GM12873 (cell line): Measurements from ENCODE around the gene CCSER1.

Source experiments
- TF ChIP-seq, protein P1 (sequence below): IDR thresholded peaks from 2 replicates; pipeline ENCODE4 v1.5.1; 2012; ENCODE audit warnings: low read depth, mild to moderate bottlenecking, moderate library complexity, low read length, control low read depth; ENCODE audit not compliant: insufficient read depth; ENCODE audit errors: missing control alignments

CCSER1 gene

DNA sequence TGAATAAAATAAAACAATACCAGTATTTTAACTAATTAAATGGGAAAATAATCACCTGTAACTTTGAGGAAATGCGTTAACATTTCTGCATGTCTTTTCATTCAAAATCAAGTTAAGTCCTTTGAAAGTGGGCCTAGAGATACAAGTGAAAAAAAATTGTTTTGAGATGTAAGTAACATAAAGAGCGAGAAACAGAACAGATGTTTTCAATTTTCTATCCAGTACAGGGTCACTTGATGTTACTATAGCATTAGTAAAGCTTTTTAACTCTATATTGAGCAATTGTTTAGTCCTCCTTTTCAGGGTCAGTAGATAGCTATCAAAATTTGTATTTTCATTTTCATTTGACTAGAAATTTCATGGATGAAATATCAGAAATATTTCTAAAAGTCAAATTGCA lies 761.4 kb downstream of the CCSER1 start:
- TF ChIP-seq, protein P1, sequence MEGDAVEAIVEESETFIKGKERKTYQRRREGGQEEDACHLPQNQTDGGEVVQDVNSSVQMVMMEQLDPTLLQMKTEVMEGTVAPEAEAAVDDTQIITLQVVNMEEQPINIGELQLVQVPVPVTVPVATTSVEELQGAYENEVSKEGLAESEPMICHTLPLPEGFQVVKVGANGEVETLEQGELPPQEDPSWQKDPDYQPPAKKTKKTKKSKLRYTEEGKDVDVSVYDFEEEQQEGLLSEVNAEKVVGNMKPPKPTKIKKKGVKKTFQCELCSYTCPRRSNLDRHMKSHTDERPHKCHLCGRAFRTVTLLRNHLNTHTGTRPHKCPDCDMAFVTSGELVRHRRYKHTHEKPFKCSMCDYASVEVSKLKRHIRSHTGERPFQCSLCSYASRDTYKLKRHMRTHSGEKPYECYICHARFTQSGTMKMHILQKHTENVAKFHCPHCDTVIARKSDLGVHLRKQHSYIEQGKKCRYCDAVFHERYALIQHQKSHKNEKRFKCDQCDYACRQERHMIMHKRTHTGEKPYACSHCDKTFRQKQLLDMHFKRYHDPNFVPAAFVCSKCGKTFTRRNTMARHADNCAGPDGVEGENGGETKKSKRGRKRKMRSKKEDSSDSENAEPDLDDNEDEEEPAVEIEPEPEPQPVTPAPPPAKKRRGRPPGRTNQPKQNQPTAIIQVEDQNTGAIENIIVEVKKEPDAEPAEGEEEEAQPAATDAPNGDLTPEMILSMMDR, result no peak

GRCh38 chr4:90889171-90889570 lies 762.0 kb downstream of the CCSER1 start:
- TF ChIP-seq, protein P1, result no peak

GRCh38 chr4:90904021-90904420 lies 776.8 kb downstream of the CCSER1 start:
- TF ChIP-seq, protein P1, result no peak

GRCh38 chr4:90906239-90906638 lies 779.0 kb downstream of the CCSER1 start:
- TF ChIP-seq, protein P1, result no peak

- TF ChIP-seq, protein P1, result no peak
These were observed 795.0 kb downstream of the CCSER1 start for GRCh38 chr4:90922174-90922573.

DNA sequence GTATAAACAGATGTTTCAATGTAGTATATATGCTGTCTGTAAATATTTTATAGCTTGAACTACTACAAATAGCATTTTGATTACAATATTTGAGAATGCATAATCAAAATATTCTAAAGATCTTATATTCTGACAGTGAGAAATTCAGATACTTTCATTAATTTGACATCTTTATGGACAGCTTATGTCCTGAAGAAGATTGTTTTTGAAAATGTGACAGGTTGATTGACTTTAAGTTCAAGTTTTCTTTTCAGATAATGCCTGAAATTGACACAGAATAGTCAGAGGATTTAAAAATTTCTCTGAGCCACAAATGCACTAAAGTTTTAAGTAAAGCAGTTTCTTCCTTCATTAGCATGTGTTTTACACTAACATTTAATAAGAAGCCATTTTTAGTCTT lies 799.8 kb downstream of the CCSER1 start:
- TF ChIP-seq, protein P1, result no peak

GRCh38 chr4:90943311-90943710 lies 816.1 kb downstream of the CCSER1 start:
- TF ChIP-seq, protein P1, result no peak
